SHP77 (cell line): ENCODE results near the gene OGN.

Experiments
- DNase-seq, 2 experiments: peaks; one replicate each; lab custom pipeline; 2025; lab: John Stamatoyannopoulos, UW

Gene OGN

DNA sequence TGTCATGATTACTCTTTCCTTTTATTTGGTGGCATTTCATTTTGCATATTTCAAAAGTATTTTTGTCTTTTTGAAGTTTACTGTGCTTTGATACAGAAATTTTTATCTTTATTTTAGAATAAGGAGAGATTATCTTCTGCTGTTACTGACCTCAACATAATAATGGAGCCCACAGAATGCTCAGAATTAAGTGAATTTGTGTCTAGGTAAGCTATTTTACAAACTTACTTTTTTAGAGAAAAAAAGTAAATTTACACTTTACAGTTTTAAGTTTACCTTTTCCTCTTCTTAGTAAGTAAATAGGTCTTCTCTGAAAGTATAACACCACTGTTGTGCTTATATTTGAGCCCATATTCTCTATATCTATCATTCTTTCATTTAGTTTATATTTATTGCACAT, 58.8 kb downstream of the OGN start:
- no peak for DNase-seq

DNA sequence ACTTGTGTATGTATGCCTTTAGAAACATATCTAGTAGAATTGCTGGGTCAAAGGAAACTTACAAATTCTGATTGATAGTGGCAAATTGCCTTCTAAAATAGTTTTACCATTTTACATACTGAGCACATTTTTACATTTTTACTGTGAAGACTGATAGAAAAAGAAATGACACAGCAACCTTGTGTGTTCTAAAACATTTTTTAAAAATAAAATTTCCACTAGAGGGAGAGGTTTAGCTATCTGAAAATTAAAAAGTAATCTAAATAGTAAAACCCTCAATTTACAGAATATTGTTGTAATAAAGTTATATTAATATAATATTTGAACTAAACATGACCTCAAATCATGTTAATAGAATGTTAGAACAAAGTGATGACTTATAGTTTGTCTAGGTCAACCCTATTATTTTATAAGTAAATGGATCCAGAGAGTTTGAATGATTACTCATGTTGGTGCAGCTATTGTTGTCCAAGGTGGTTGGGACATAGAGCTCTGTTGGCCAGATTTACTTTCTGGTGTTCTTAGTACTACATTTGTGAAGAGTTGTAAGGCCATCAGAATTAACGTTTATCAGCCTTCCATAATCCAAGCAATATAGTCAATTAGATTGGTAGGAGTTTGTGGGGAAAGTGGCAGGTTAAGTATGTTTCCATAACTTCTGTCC, 61.4 kb downstream of the OGN start:
- DNase-seq: no peak

DNA sequence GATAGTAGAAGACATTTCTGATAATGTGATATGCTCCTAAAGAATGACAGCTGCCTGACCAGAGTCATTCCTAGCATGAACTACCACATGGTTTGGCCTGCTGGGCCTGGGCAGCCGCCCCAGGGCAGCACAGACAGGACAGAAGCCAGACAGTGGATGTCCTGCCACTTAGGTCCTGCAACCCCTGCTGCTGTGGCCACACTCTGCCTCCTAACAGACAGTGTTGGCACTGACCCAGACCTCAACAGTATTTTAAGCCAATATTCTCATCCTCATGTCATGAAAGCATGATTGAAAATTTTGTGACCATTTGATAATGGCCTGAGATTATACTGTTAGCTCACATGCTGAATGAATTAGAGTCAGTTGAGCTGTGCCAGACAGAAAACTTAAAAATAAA, 62.8 kb downstream of the OGN start:
- DNase-seq: no peak

DNA sequence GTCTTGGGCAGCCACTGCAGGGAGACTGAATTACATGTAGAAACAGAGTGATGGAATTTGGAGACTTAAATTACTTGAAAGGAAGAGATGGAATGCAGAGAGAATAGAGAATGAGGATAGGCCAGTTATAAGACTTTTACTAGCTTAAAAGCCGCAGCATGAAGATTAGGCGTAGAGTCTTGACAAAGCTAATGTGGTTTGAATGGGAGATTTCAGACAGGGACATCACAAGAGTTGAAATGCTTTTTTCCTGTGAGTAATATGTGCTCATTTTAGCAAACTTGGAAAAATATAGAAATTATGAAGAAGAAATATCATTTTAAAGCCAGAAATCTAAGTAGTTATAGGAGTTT, 71.1 kb downstream of the OGN start:
- DNase-seq: no peak
